ENCODE measurements around the gene SNRNP35. TPM values are rescaled to one million over a fixed set of nuclear protein-coding genes. Genes with fewer than 3 reads are reported as not detected.
"Not testable (repeated sequence)": the region's sequence is repeated elsewhere in the genome, so short reads cannot be mapped to it uniquely, and the experiment has no call there.

Gene SNRNP35
- total RNA-seq, 1 experiment from 2014 or later, result 33.8 TPM

- peak; percentile 29 for DNase-seq (ENCODE audit: extremely low read depth, low read depth)
Observed at GRCh38 chr12:123446333-123446713, 11.6 kb upstream of the SNRNP35 start.

GRCh38 chr12:123449249-123449733, 8.6 kb upstream of the SNRNP35 start:
- DNase-seq (ENCODE audit: extremely low read depth, low read depth), result no peak

GRCh38 chr12:123449856-123450255, 8.1 kb upstream of the SNRNP35 start:
- DNase-seq (ENCODE audit: extremely low read depth, low read depth), result no peak

GRCh38 chr12:123450636-123451035, 7.3 kb upstream of the SNRNP35 start:
- DNase-seq (ENCODE audit: extremely low read depth, low read depth), result no peak

GRCh38 chr12:123452276-123452550, 5.7 kb upstream of the SNRNP35 start:
- DNase-seq (ENCODE audit: extremely low read depth, low read depth), result not testable (repeated sequence)

- DNase-seq (ENCODE audit: extremely low read depth, low read depth), result no peak
Observed at GRCh38 chr12:123453165-123453564, 4.8 kb upstream of the SNRNP35 start.

GRCh38 chr12:123463174-123463573, 5.2 kb downstream of the SNRNP35 start:
- not testable (repeated sequence) for DNase-seq (ENCODE audit: extremely low read depth, low read depth)

GRCh38 chr12:123465084-123465483, 7.1 kb downstream of the SNRNP35 start:
- no peak for DNase-seq (ENCODE audit: extremely low read depth, low read depth)

GRCh38 chr12:123468786-123469185, 10.8 kb downstream of the SNRNP35 start:
- DNase-seq (ENCODE audit: extremely low read depth, low read depth), result no peak

- no peak for DNase-seq (ENCODE audit: extremely low read depth, low read depth)
Observed at GRCh38 chr12:123469978-123470377, 12.0 kb downstream of the SNRNP35 start.

GRCh38 chr12:123471374-123472068, 13.6 kb downstream of the SNRNP35 start:
- no peak for DNase-seq (ENCODE audit: extremely low read depth, low read depth)

GRCh38 chr12:123472438-123472849, 14.5 kb downstream of the SNRNP35 start:
- DNase-seq (ENCODE audit: extremely low read depth, low read depth), result no peak

- DNase-seq (ENCODE audit: extremely low read depth, low read depth), result no peak
Observed at GRCh38 chr12:123474485-123475245, 16.7 kb downstream of the SNRNP35 start.

- DNase-seq (ENCODE audit: extremely low read depth, low read depth), result no peak
Observed at GRCh38 chr12:123475246-123475703, 17.3 kb downstream of the SNRNP35 start.

GRCh38 chr12:123478069-123478468, 20.1 kb downstream of the SNRNP35 start:
- no peak for DNase-seq (ENCODE audit: extremely low read depth, low read depth)

- DNase-seq (ENCODE audit: extremely low read depth, low read depth), result peak; percentile 47
Observed at GRCh38 chr12:123478762-123479161, 20.8 kb downstream of the SNRNP35 start.

- DNase-seq (ENCODE audit: extremely low read depth, low read depth), result no peak
Observed at GRCh38 chr12:123479442-123480180, 21.7 kb downstream of the SNRNP35 start.

GRCh38 chr12:123481251-123481650, 23.3 kb downstream of the SNRNP35 start:
- DNase-seq (ENCODE audit: extremely low read depth, low read depth), result not testable (repeated sequence)

GRCh38 chr12:123482876-123483275, 24.9 kb downstream of the SNRNP35 start:
- no peak for DNase-seq (ENCODE audit: extremely low read depth, low read depth)

GRCh38 chr12:123483602-123484248, 25.8 kb downstream of the SNRNP35 start:
- DNase-seq (ENCODE audit: extremely low read depth, low read depth), result no peak

- no peak for DNase-seq (ENCODE audit: extremely low read depth, low read depth)
Observed at GRCh38 chr12:123485756-123486155, 27.8 kb downstream of the SNRNP35 start.
